ENCODE data around the gene SH2B3.

Gene SH2B3

GRCh38 chr12:111444925-111445725 lies 39.4 kb downstream of the SH2B3 start:
- no peak for DNase-seq (ENCODE audit: low spot score)

GRCh38 chr12:111445726-111446581 lies 40.2 kb downstream of the SH2B3 start:
- DNase-seq (ENCODE audit: low spot score): no peak

- DNase-seq (ENCODE audit: low spot score): no peak
These were observed 41.2 kb downstream of the SH2B3 start for GRCh38 chr12:111446631-111447570.

GRCh38 chr12:111447571-111448265 lies 42.0 kb downstream of the SH2B3 start:
- no peak for DNase-seq (ENCODE audit: low spot score)

GRCh38 chr12:111448266-111448830 lies 42.6 kb downstream of the SH2B3 start:
- no peak for DNase-seq (ENCODE audit: low spot score)

GRCh38 chr12:111448846-111449790 lies 43.4 kb downstream of the SH2B3 start:
- no peak for DNase-seq (ENCODE audit: low spot score)

- DNase-seq (ENCODE audit: low spot score): no peak
These were observed 45.0 kb downstream of the SH2B3 start for GRCh38 chr12:111450676-111451075.

- no peak for DNase-seq (ENCODE audit: low spot score)
These were observed 45.5 kb downstream of the SH2B3 start for GRCh38 chr12:111451232-111451631.

- peak; percentile 58 for DNase-seq (ENCODE audit: low spot score)
These were observed 46.0 kb downstream of the SH2B3 start for GRCh38 chr12:111451649-111452129.

GRCh38 chr12:111453071-111453989 lies 47.6 kb downstream of the SH2B3 start:
- DNase-seq (ENCODE audit: low spot score): no peak

GRCh38 chr12:111454311-111454710 lies 48.6 kb downstream of the SH2B3 start:
- no peak for DNase-seq (ENCODE audit: low spot score)

- no peak for DNase-seq (ENCODE audit: low spot score)
These were observed 49.2 kb downstream of the SH2B3 start for GRCh38 chr12:111454716-111455447.

GRCh38 chr12:111455448-111456320 lies 50.0 kb downstream of the SH2B3 start:
- no peak for DNase-seq (ENCODE audit: low spot score)

- DNase-seq (ENCODE audit: low spot score): no peak
These were observed 51.3 kb downstream of the SH2B3 start for GRCh38 chr12:111457071-111457470.

GRCh38 chr12:111457577-111457976 lies 51.9 kb downstream of the SH2B3 start:
- DNase-seq (ENCODE audit: low spot score): no peak

- no peak for DNase-seq (ENCODE audit: low spot score)
These were observed 52.9 kb downstream of the SH2B3 start for GRCh38 chr12:111458546-111459172.

Data from LoVo (cell line).